Lower lobe of right lung (tissue), 2 donors: ENCODE data around the gene TP63. TPM values are rescaled to one million over a fixed set of nuclear protein-coding genes. Genes with fewer than 3 reads are reported as not detected.

Experiments used
- ATAC-seq, 2 donors: fragments of 200-7000 bp; cut with Tn5 transposase; one replicate each; pipeline ENCODE4 v1.9.1; 2020 to 2022; ENCODE audit warnings: mild to moderate bottlenecking in 2 of 2, moderate library complexity in 2 of 2
- DNase-seq: peaks from one replicate; pipeline ENCODE4 v3.0.0-alpha.2; 2020
- H3K27ac ChIP-seq: fragments of 200-600 bp; one replicate; pipeline ENCODE4 v1.8.0; 2022
- H3K27me3 ChIP-seq: fragments of 200-600 bp; one replicate; pipeline ENCODE4 v1.8.0; 2022; ENCODE audit warnings: low read depth
- H3K36me3 ChIP-seq: fragments of 200-600 bp; one replicate; pipeline ENCODE4 v1.8.0; 2022; ENCODE audit warnings: mild to moderate bottlenecking
- H3K4me1 ChIP-seq: fragments of 200-600 bp; one replicate; pipeline ENCODE4 v1.8.0; 2022
- H3K4me3 ChIP-seq: fragments of 200-600 bp; one replicate; pipeline ENCODE4 v1.8.0; 2022; ENCODE audit warnings: mild to moderate bottlenecking
- H3K9me3 ChIP-seq: fragments of 200-600 bp; one replicate; pipeline ENCODE4 v1.8.0; 2022
- intact Hi-C: fragments of 100-400 bp; cut with DNase I; formaldehyde crosslinking; loops from one replicate; pipeline ENCODE4 v1.11.0; 2022
- total RNA-seq: library from RNA; stranded (reverse); fragmentation: NEBNext Ultra II Directional; extraction: Animal tissue kit (Norgen Biotek cat#: 25700); gene quantifications from one replicate; pipeline ENCODE4 v1.2.1, GENCODE V29; 2021
- TF ChIP-seq, protein P1 (sequence below): fragments of 200-600 bp; IDR thresholded peaks from one replicate; pipeline ENCODE4 v1.8.0; 2022; ENCODE audit warnings: antibody characterized with exemption, mild to moderate bottlenecking
- donor health status: DM: no; HTN: yes; CAD: no; lungs with severe emphysema.

Gene TP63
- total RNA-seq, 1 donor from 2014 or later = 2.1 TPM

DNA sequence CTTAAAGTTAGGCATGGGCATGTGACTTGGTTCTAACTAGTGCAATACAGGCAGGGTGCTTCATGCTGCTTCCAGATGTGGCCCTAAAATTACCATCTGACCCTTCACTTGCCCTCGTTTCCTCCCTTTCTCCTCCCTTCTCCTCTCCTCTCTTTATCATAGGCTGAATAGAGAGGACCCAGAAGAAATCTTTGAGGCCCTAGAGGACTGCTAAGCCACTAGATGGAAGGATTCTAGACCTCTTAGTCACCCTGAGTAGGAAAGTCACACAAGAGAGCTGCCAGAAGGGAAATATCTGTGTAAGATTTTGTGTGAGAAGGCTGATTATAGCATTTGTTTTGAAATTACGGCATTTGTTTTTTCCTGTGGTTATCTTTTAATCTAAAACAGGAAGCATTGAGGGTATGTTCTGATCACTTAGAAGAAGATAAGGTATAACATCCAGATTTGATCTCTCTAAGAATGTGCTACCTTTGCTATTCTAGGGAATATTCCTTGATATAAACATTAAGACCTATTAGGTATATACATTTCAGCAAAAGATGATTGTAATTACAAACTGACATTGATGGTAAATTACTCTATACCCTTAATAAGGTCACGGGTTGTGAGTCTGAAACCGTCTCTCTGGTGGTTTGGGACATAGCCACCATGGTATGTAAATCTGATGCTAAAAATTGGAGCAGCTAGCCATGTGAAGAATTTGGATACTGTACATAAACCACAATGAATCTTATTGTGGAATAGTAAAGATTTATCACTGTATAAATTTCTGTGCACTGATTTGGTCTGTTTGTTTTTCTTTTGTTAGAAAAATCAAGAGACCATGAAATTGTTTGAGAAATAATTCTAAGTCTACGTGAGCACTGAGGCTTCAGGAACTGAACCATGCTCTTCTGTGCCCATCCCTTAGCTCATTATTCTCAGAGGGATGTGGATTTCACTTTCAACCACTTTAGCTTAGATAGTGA is 84.1 kb downstream of the TP63 start:
- Histone ChIP-seq H3K9me3 (no peaks in the 10 kb centered on the region), H3K4me1 (peaks cover 8% of the 10 kb centered on the region), H3K27me3 (no peaks in the 10 kb centered on the region), H3K27ac (no peak overlapping the region), H3K36me3 (no peaks in the 10 kb centered on the region), H3K4me3 (no peak overlapping the region)
- DNase-seq (no peak), ATAC-seq (no peak)
- intact Hi-C loops = no loop called here
- TF ChIP-seq, protein P1, sequence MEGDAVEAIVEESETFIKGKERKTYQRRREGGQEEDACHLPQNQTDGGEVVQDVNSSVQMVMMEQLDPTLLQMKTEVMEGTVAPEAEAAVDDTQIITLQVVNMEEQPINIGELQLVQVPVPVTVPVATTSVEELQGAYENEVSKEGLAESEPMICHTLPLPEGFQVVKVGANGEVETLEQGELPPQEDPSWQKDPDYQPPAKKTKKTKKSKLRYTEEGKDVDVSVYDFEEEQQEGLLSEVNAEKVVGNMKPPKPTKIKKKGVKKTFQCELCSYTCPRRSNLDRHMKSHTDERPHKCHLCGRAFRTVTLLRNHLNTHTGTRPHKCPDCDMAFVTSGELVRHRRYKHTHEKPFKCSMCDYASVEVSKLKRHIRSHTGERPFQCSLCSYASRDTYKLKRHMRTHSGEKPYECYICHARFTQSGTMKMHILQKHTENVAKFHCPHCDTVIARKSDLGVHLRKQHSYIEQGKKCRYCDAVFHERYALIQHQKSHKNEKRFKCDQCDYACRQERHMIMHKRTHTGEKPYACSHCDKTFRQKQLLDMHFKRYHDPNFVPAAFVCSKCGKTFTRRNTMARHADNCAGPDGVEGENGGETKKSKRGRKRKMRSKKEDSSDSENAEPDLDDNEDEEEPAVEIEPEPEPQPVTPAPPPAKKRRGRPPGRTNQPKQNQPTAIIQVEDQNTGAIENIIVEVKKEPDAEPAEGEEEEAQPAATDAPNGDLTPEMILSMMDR = no peak

DNA sequence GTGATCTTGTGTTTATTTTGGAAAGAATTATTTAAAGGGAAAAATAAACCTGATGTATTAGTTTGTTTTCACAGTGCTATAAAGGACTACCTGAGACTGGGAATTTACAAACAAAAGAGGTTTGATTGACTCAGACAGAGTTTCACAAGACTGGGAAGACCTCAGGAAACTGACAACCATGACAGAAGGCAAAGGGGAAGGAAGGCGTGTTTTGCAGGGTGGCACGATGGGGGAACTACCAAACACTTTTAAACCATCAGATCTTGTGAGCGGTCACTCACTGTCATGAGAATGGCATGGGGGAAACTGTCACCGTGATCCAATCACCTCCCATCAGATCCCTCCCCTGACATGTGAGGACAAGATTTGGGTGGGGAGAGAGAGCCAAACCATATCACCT is 87.0 kb downstream of the TP63 start:
- ATAC-seq = no peak

DNA sequence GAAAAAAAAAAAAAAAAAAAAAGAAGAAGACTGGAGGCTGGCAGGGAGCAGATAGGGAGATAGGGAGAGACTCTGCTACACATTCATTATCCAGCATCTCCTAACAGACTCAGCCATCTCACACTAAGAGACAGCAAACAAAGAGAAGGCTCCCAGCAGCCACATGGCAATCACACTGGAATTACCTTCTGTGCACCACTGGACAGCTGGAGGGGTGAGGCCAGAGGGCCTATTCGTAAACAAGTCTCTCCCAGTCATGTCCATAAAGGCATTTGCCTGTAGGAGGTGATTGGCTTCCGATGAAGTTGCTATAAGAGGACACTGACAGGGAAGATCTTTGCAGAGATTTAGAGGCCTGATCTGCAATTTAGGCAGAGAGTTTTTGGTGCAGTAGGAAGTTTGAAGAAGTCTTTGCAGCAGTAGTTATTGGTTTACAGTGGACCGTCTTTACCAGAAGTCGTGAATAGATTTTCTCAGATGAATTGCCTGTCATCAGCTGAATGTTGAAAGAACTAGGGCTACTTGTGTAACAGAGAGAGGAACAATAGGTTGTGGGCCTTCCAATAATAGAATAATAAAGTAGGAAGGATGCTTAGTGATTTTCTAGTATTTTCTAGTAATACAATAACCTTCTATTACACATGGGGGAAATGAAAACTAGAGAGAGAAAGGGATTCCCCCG is 89.7 kb downstream of the TP63 start:
- H3K4me1 ChIP-seq = no peaks in the 10 kb centered on the region
- H3K4me3 ChIP-seq = no peak overlapping the region
- H3K27me3 ChIP-seq = no peaks in the 10 kb centered on the region
- H3K27ac ChIP-seq = no peak overlapping the region
- no peak for DNase-seq
- H3K9me3 ChIP-seq = no peaks in the 10 kb centered on the region
- no peaks in the 10 kb centered on the region for H3K36me3 ChIP-seq
- intact Hi-C loops = no loop called here
- no peak for ATAC-seq
- TF ChIP-seq, protein P1 = no peak

More for the DNA sequence above, 87.0 kb downstream of the TP63 start:
- Histone ChIP-seq H3K27me3 (no peaks in the 10 kb centered on the region), H3K36me3 (no peaks in the 10 kb centered on the region), H3K27ac (no peak overlapping the region), H3K4me3 (no peak overlapping the region), H3K4me1 (no peaks in the 10 kb centered on the region), H3K9me3 (no peaks in the 10 kb centered on the region)
- intact Hi-C loops = no loop called here
- TF ChIP-seq, protein P1 = no peak
- no peak for DNase-seq

DNA sequence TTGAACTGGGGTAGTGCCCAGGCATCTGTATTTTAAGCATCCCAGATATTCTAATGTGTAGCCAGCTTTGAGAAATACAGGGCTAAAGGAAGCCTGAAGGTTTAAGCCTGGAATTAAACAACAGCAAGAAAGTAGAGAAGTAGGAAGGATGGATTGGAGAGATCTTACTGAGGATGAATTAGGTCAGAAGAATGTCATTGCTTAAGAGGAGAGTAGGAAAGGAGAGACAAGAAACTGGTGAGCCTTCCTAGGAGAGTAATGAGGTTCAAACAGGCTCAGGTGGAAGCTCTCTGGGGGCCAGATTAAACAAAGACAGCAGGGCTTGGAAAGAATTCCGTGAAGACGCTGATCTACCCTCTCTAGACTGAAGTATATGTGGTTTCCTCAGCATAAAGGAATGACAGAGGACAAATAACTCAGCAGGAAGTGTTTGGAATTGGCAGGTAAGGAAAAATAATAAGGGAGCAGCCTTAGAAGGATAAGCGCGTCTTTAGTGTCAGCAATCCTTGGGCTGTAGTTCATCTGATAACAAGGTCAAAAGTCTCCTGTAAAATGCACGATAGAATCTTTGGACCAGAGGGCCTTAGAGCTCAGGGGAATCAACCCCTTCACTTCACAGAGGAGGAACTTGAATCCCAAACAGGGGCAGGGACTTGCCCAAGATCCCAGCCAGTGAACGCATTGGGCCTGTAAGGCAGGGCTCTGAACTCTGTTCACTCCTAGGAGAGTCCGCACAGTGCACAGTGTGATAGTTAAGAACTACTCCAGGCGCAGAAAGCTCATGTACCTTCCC is 90.9 kb downstream of the TP63 start:
- Histone ChIP-seq H3K27me3 (no peaks in the 10 kb centered on the region), H3K4me1 (no peaks in the 10 kb centered on the region), H3K9me3 (no peaks in the 10 kb centered on the region), H3K36me3 (no peaks in the 10 kb centered on the region), H3K4me3 (no peak overlapping the region), H3K27ac (no peak overlapping the region)
- TF ChIP-seq, protein P1 = no peak
- ATAC-seq (no peak), DNase-seq (no peak)
- intact Hi-C loops = no loop called here

DNA sequence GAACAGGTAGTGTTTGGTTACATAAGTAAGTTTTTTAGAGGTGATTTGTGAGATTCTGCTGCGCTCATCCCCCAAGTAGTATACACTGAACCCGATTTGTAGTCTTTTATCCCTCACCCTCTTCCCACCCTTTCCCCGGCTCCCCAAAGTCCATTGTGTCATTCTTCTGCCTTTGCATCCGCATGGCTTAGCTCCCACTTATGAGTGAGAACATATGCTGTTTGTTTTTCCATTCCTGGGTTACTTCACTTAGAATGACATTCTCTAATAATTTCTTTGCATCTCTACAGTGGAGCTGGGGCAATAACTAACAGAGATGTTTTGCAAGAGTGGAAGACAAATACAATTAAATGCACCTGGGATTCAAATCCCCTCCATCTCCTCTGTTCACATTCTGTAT is 93.2 kb downstream of the TP63 start:
- Histone ChIP-seq H3K27me3 (no peaks in the 10 kb centered on the region), H3K4me3 (no peak overlapping the region), H3K9me3 (no peaks in the 10 kb centered on the region), H3K4me1 (no peaks in the 10 kb centered on the region), H3K36me3 (no peaks in the 10 kb centered on the region), H3K27ac (no peak overlapping the region)
- TF ChIP-seq, protein P1 = no peak
- DNase-seq = no peak
- no peak for ATAC-seq
- intact Hi-C loops = no loop called here
